GM12864 (cell line): ENCODE results near the gene AMDHD1.

Experiments
- DNase-seq: peaks from one replicate; pipeline ENCODE4 v3.0.0-alpha.2; 2011; ENCODE audit warnings: low read depth
- H3K4me3 ChIP-seq: 2 replicates; pipeline ENCODE4 v1.5.1; 2011; ENCODE audit warnings: mild to moderate bottlenecking, low read depth, low read length, control low read depth
- CTCF ChIP-seq: IDR thresholded peaks from 2 replicates; pipeline ENCODE4 v1.5.1; 2011; ENCODE audit warnings: low read depth, mild to moderate bottlenecking, moderate library complexity, low read length, control low read depth, inconsistent platforms; ENCODE audit errors: missing control alignments

The AMDHD1 gene

GRCh38 chr12:95980437-95980836 lies 37.3 kb downstream of the AMDHD1 start:
- DNase-seq: no peak
- H3K4me3 ChIP-seq: no peak overlapping the region
- no peak for TF ChIP-seq CTCF

- no peak for TF ChIP-seq CTCF
- no peak for DNase-seq
- no peak overlapping the region for H3K4me3 ChIP-seq
These were observed 39.5 kb downstream of the AMDHD1 start for GRCh38 chr12:95982602-95983001.

- no peak overlapping the region for H3K4me3 ChIP-seq
- no peak for TF ChIP-seq CTCF
- DNase-seq: no peak
These were observed 41.6 kb downstream of the AMDHD1 start for GRCh38 chr12:95984682-95985081.

GRCh38 chr12:95986635-95987570 lies 43.8 kb downstream of the AMDHD1 start:
- no peak for DNase-seq
- no peak for TF ChIP-seq CTCF
- no peak overlapping the region for H3K4me3 ChIP-seq

GRCh38 chr12:95988506-95989275 lies 45.6 kb downstream of the AMDHD1 start:
- no peak for DNase-seq
- no peak overlapping the region for H3K4me3 ChIP-seq
- TF ChIP-seq CTCF: no peak

- DNase-seq: no peak
- no peak for TF ChIP-seq CTCF
- no peak overlapping the region for H3K4me3 ChIP-seq
These were observed 46.5 kb downstream of the AMDHD1 start for GRCh38 chr12:95989504-95990123.
